NB4 (cell line): ENCODE data around the gene ACTR8.

Experiments used
- CTCF ChIP-seq: IDR thresholded peaks from one replicate; pipeline ENCODE4 v1.5.1; 2012; ENCODE audit warnings: low read depth, low read length
- MYC ChIP-seq: IDR thresholded peaks from 2 replicates; pipeline ENCODE4 v1.6.1; 2011; ENCODE audit warnings: low read depth, low read length

DNA sequence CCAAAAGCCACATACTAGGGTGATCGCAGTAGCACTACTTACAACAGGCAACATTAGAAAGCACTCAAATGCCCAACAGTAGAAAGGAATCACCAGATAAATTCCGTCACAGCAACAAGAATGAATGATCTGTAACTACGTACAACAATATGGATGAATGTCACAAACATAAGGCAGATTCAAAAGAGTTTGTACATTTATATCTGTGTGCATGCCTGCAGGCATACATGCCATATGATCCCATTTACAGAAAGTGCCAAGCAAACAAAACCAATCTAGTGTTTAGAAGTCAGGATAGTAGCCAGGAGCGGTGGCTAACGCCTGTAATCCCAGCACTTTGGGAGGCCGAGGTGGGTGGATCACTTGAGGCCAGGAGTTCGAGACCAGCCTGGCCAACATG, 32.0 kb downstream of the ACTR8 start:
- TF ChIP-seq CTCF, result no peak
- no peak for TF ChIP-seq MYC
